Loucy (cell line): ENCODE results near the gene NR0B1.

ENCODE experiments used
- H2AFZ ChIP-seq: fragments of 200-600 bp; sonication (generic); 2 replicates; pipeline ENCODE4 v1.6.0; 2016; ENCODE audit warnings: antibody characterized with exemption, mild to moderate bottlenecking, low read length, moderate library complexity
- H3F3A ChIP-seq: fragments of 200-600 bp; 2 replicates; pipeline ENCODE4 v1.6.0; 2016; ENCODE audit warnings: antibody characterized with exemption, low read depth, mild to moderate bottlenecking
- H3K27me3 ChIP-seq: fragments of 200-600 bp; sonication (generic); 2 replicates; pipeline ENCODE4 v1.6.1; 2014; ENCODE audit warnings: low read length, mild to moderate bottlenecking; ENCODE audit not compliant: insufficient read depth, poor library complexity, severe bottlenecking
- H3K36me3 ChIP-seq: fragments of 200-600 bp; sonication (generic); 2 replicates; pipeline ENCODE4 v1.6.1; 2016; ENCODE audit warnings: low read length; ENCODE audit not compliant: insufficient read depth
- H3K4me1 ChIP-seq: fragments of 200-600 bp; sonication (generic); 2 replicates; pipeline ENCODE4 v1.5.1; 2014; ENCODE audit warnings: low read length, mild to moderate bottlenecking; ENCODE audit not compliant: insufficient read depth, poor library complexity, severe bottlenecking
- H3K4me2 ChIP-seq: fragments of 200-600 bp; sonication (generic); 2 replicates; pipeline ENCODE4 v1.6.0; 2014; ENCODE audit warnings: antibody characterized with exemption, low read length, low read depth, mild to moderate bottlenecking; ENCODE audit not compliant: poor library complexity, severe bottlenecking
- H3K4me3 ChIP-seq: fragments of 200-600 bp; sonication (generic); 2 replicates; pipeline ENCODE4 v1.5.1; 2014; ENCODE audit warnings: low read length, mild to moderate bottlenecking, mixed read lengths; ENCODE audit not compliant: poor library complexity, severe bottlenecking
- H3K79me2 ChIP-seq: fragments of 200-600 bp; sonication (generic); 2 replicates; pipeline ENCODE4 v1.6.1; 2014; ENCODE audit warnings: low read length; ENCODE audit not compliant: insufficient read depth
- H3K9ac ChIP-seq: fragments of 200-600 bp; sonication (generic); 2 replicates; pipeline ENCODE4 v1.6.0; 2014; ENCODE audit warnings: mild to moderate bottlenecking, low read depth, low read length, moderate library complexity; ENCODE audit not compliant: poor library complexity, severe bottlenecking
- H3K9me2 ChIP-seq: fragments of 200-600 bp; sonication (generic); replicated peaks from 2 replicates; pipeline ENCODE4 v1.6.1; 2016; ENCODE audit warnings: low read depth, low read length, mixed read lengths
- H3K9me3 ChIP-seq: fragments of 200-600 bp; sonication (generic); 2 replicates; pipeline ENCODE4 v1.6.1; 2014; ENCODE audit warnings: mild to moderate bottlenecking, antibody characterized with exemption, low read length, low read depth; ENCODE audit not compliant: insufficient read depth
- H4K20me1 ChIP-seq: fragments of 200-600 bp; sonication (generic); 2 replicates; pipeline ENCODE4 v1.6.0; 2014; ENCODE audit warnings: antibody characterized with exemption, low read length, mild to moderate bottlenecking; ENCODE audit not compliant: insufficient read depth, poor library complexity, severe bottlenecking
- CTCF ChIP-seq: fragments of 200-600 bp; sonication (generic); conservative IDR thresholded peaks from 2 replicates; pipeline ENCODE4 v1.5.1; 2014; ENCODE audit warnings: mild to moderate bottlenecking, antibody characterized with exemption, low read length
- EZH2phosphoT487 ChIP-seq: fragments of 200-600 bp; IDR thresholded peaks from 2 replicates; pipeline ENCODE4 v1.6.1; 2018; ENCODE audit warnings: antibody characterized with exemption, mild to moderate bottlenecking, moderate library complexity, borderline replicate concordance

NR0B1 gene

DNA sequence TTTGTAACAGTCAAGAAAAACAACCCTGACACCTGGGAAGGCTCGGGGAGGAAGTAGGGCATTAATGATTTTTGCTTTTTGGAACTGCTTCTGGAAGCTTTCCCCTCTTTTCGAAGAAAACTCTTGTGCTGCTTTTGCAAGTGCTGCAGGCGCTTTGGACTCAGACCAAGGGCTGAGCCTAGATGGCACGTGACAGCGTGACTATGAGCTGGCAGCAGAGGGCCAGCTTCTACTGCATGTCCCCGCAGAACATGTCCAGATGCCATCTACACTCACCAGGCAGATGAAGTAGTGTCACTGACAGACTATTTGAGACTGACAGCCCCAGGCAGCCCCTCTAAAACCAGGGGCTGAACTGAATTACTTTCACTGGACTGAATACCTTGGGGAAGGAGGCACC is 6.2 kb downstream of the NR0B1 start:
- no peaks in the 10 kb centered on the region for H3K4me1 ChIP-seq
- no peak overlapping the region for H3K9ac ChIP-seq
- H4K20me1 ChIP-seq, result no peaks in the 10 kb centered on the region
- no peak for TF ChIP-seq EZH2phosphoT487
- TF ChIP-seq CTCF, result no peak
- H3K36me3 ChIP-seq, result no peaks in the 10 kb centered on the region
- H3K4me3 ChIP-seq, result no peak overlapping the region
- no peaks in the 10 kb centered on the region for H3K79me2 ChIP-seq
- no peaks in the 10 kb centered on the region for H3K9me2 ChIP-seq
- no peaks in the 10 kb centered on the region for H3K27me3 ChIP-seq
- H3K4me2 ChIP-seq, result no peak overlapping the region
- no peak overlapping the region for H2AFZ ChIP-seq
- H3F3A ChIP-seq, result no peaks in the 10 kb centered on the region
- H3K9me3 ChIP-seq, result no peaks in the 10 kb centered on the region

GRCh38 chrX:30301963-30302362 is 7.2 kb downstream of the NR0B1 start:
- Histone ChIP-seq H3K9ac (no peak overlapping the region), H3K27me3 (no peaks in the 10 kb centered on the region), H3K9me2 (no peaks in the 10 kb centered on the region), H3K4me2 (no peak overlapping the region), H3F3A (no peaks in the 10 kb centered on the region), H3K9me3 (no peaks in the 10 kb centered on the region), H3K4me1 (no peaks in the 10 kb centered on the region), H2AFZ (no peak overlapping the region), H3K36me3 (no peaks in the 10 kb centered on the region), H3K4me3 (no peak overlapping the region), H3K79me2 (no peaks in the 10 kb centered on the region), H4K20me1 (no peaks in the 10 kb centered on the region)
- TF ChIP-seq CTCF, result no peak
- no peak for TF ChIP-seq EZH2phosphoT487

DNA sequence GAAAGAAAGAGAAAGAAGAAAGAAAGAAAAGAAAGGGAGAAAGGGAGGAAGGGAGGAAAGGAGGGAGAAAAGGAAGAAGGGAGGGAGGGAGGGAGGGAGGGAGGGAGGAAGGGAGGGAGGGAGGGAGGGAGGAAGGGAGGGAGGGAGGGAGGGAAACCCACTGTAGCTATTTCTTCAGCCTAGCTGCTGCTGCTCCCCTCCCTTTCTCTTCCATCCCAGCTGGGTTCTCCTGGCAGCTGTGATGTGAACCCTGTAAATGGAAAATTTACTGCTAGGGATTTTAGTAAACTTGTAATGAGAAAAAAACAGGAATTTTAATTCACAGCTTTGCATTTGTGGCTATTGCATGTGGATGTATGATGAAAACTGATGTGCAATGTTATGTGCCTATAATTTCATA is 8.0 kb downstream of the NR0B1 start:
- TF ChIP-seq CTCF (no peak), EZH2phosphoT487 (no peak)
- H3K9me2 ChIP-seq, result no peaks in the 10 kb centered on the region
- no peaks in the 10 kb centered on the region for H3K79me2 ChIP-seq
- no peaks in the 10 kb centered on the region for H3F3A ChIP-seq
- no peaks in the 10 kb centered on the region for H3K27me3 ChIP-seq
- H3K4me3 ChIP-seq, result no peak overlapping the region
- no peaks in the 10 kb centered on the region for H4K20me1 ChIP-seq
- H2AFZ ChIP-seq, result no peak overlapping the region
- H3K4me1 ChIP-seq, result no peaks in the 10 kb centered on the region
- H3K4me2 ChIP-seq, result no peak overlapping the region
- no peaks in the 10 kb centered on the region for H3K36me3 ChIP-seq
- no peak overlapping the region for H3K9ac ChIP-seq
- no peaks in the 10 kb centered on the region for H3K9me3 ChIP-seq
